Measurements from ENCODE around the gene ZNF609. TPM values are rescaled to one million over a fixed set of nuclear protein-coding genes. Genes with fewer than 3 reads are reported as not detected.

Gene ZNF609
- total RNA-seq, 1 experiment from 2014 or later, result 31.0 TPM

GRCh38 chr15:64647367-64647766 is 187.0 kb downstream of the ZNF609 start:
- POLR2A ChIA-PET, result no interaction called here
- H4K20me1 ChIP-seq (ENCODE audit: insufficient read depth), result no peaks in the 10 kb centered on the region; the same call in 1 of the 2 replicates

More at GRCh38 chr15:64647367-64647766, 187.0 kb downstream of the ZNF609 start:
- H3K9me2 ChIP-seq (ENCODE audit: insufficient read depth), result no peaks in the 10 kb centered on the region
- no peak for DNase-seq (ENCODE audit: low read depth, low spot score)
- no peaks in the 10 kb centered on the region for H3K36me3 ChIP-seq (ENCODE audit: control insufficient read depth in 1 of 2, insufficient read depth in 2 of 2, low read length in 2 of 2)
- BruUV-seq (replicated peaks), result no TSS peak
- RAD21 ChIA-PET (ENCODE audit: low non-redundant PET in 1 of 2, low total read pairs in 2 of 2, uncharacterized antibody in 2 of 2, unreplicated experiment in 2 of 2), result no interaction called here
- no peak overlapping the region for H3K9ac ChIP-seq (ENCODE audit: low read length)
- intact Hi-C loops (cut with micrococcal nuclease), result no loop called here
- 0 out of 4 replicates have a peak, but pooled peaks cover 0 to under 1% of the 10 kb centered on the region in 2 experiments for H3K4me1 ChIP-seq (ENCODE audit: control insufficient read depth in 1 of 2, insufficient read depth in 2 of 2, low read length in 2 of 2)
- no peaks in the 10 kb centered on the region for H3K9me3 ChIP-seq (ENCODE audit: control insufficient read depth in 1 of 2, insufficient read depth in 1 of 2, low read depth in 1 of 2, low read length in 2 of 2)
- H2AFZ ChIP-seq (ENCODE audit: low read depth, low read length, poor library complexity, severe bottlenecking), result no peak overlapping the region
- no peak overlapping the region for H3K4me3 ChIP-seq (replicated peaks in 1 of 2; ENCODE audit: low read depth in 1 of 2, low read length in 2 of 2)
- TF ChIP-seq EGR1 (IDR thresholded peaks at IDR 0.05; ENCODE audit: low read depth) (no peak), CTCF (IDR thresholded peaks at IDR 0.05 in 2 of 3, conservative IDR thresholded peaks at IDR 0.05 in 1 of 3; ENCODE audit: borderline replicate concordance in 1 of 3, insufficient read depth in 1 of 3, low read depth in 2 of 3, low read length in 2 of 3) (no peak), SP1 (IDR thresholded peaks at IDR 0.05; ENCODE audit: low read depth) (no peak), EZH2phosphoT487 (IDR thresholded peaks at IDR 0.05; ENCODE audit: borderline replicate concordance) (no peak), CEBPB (IDR thresholded peaks at IDR 0.05; ENCODE audit: low read depth) (no peak), REST (IDR thresholded peaks at IDR 0.05; ENCODE audit: low read depth) (no peak), SRF (IDR thresholded peaks at IDR 0.05; ENCODE audit: low read depth) (no peak), ZBTB33 (IDR thresholded peaks at IDR 0.05; ENCODE audit: extremely low read depth, insufficient replicate concordance, low read length) (no peak), POLR2AphosphoS5 (IDR thresholded peaks at IDR 0.05; ENCODE audit: low read depth, low read length) (no peak), MAX (IDR thresholded peaks at IDR 0.05) (no peak), ATF3 (IDR thresholded peaks at IDR 0.05) (no peak), TCF7L2 (IDR thresholded peaks at IDR 0.05; ENCODE audit: borderline replicate concordance, extremely low read depth, insufficient read depth, insufficient read length) (no peak), YY1 (IDR thresholded peaks at IDR 0.05; ENCODE audit: extremely low read depth, insufficient replicate concordance, low read depth, low read length) (no peak), FOSL1 (IDR thresholded peaks at IDR 0.05; ENCODE audit: low read depth) (no peak)
- no peak for ATAC-seq
- no peaks in the 10 kb centered on the region for H3K27me3 ChIP-seq (ENCODE audit: insufficient read depth, low read length)
- H3K27ac ChIP-seq (ENCODE audit: low read depth, low read length), result no peak overlapping the region
- CTCF ChIA-PET, result no interaction called here
- H3K4me2 ChIP-seq (ENCODE audit: low read length), result no peak overlapping the region
- no peaks in the 10 kb centered on the region; the same call in 1 of the 2 replicates for H3K79me2 ChIP-seq (ENCODE audit: insufficient read depth, low read length)
